SK-N-MC (cell line): ENCODE measurements around the gene TMEM126B.
"Not testable (repeated sequence)": the region's sequence is repeated elsewhere in the genome, so short reads cannot be mapped to it uniquely, and the experiment has no call there.

Source experiments
- DNase-seq: peaks from one replicate; pipeline ENCODE4 v3.0.0-alpha.2; 2011; ENCODE audit warnings: low read depth, low spot score
- H3K27ac ChIP-seq: fragments of 200-600 bp; sonication (generic); 2 replicates; pipeline ENCODE4 v1.5.1; 2016; ENCODE audit warnings: mixed run types
- H3K36me3 ChIP-seq: fragments of 200-600 bp; sonication (generic); 2 replicates; pipeline ENCODE4 v1.6.1; 2017; ENCODE audit warnings: antibody characterized with exemption, low read length, mixed read lengths; ENCODE audit not compliant: insufficient read depth
- H3K4me3 ChIP-seq: fragments of 200-600 bp; sonication (generic); 2 replicates; pipeline ENCODE4 v1.5.1; 2016
- H3K9ac ChIP-seq: fragments of 200-600 bp; sonication (generic); 2 replicates; pipeline ENCODE4 v1.8.0; 2017; ENCODE audit warnings: mixed run types, mixed read lengths; ENCODE audit not compliant: insufficient read length
- H3K9me3 ChIP-seq: fragments of 200-600 bp; sonication (generic); 2 replicates; pipeline ENCODE4 v1.6.1; 2017; ENCODE audit warnings: low read depth, mild to moderate bottlenecking, antibody characterized with exemption, low read length, moderate library complexity, mixed read lengths
- EZH2 ChIP-seq: fragments of 200-600 bp; sonication (generic); IDR thresholded peaks from one replicate; pipeline ENCODE4 v1.6.1; 2017; ENCODE audit warnings: antibody characterized with exemption
- FOXP2 ChIP-seq: optimal IDR thresholded peaks from 2 replicates; pipeline ENCODE3; 2011; ENCODE audit warnings: mild to moderate bottlenecking, moderate library complexity; ENCODE audit not compliant: insufficient read depth; ENCODE audit errors: extremely low read length, control extremely low read depth
- POLR2AphosphoS5 ChIP-seq: IDR thresholded peaks from 2 replicates; pipeline ENCODE4 v1.6.1; 2012; ENCODE audit warnings: mild to moderate bottlenecking, low read depth, low read length, borderline replicate concordance

TMEM126B gene

DNA sequence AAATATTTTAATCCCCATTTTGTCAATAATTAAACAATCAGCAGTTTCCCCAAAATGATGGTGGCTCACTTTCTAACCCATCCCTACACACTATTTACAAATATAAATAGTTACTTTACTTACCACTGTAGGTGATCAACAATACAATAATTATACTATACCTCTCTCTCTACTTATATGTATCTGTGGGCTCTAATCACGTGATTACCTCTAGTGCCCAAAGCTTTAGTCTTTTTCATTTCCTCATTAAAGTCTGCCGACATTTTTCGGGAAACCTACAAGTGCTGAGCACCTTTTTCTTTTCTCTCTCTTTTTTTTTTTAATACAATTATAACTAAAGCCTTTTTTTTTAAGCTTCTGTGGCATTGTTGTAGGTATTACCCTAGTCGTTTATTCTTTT is 25.2 kb upstream of the TMEM126B start:
- no peak for DNase-seq
- Histone ChIP-seq H3K9ac (no peak overlapping the region), H3K4me3 (no peak overlapping the region), H3K9me3 (no peaks in the 10 kb centered on the region), H3K27ac (no peak overlapping the region), H3K36me3 (no peaks in the 10 kb centered on the region)
- no peak for TF ChIP-seq EZH2
- no peak for TF ChIP-seq POLR2AphosphoS5
- no peak for TF ChIP-seq FOXP2

DNA sequence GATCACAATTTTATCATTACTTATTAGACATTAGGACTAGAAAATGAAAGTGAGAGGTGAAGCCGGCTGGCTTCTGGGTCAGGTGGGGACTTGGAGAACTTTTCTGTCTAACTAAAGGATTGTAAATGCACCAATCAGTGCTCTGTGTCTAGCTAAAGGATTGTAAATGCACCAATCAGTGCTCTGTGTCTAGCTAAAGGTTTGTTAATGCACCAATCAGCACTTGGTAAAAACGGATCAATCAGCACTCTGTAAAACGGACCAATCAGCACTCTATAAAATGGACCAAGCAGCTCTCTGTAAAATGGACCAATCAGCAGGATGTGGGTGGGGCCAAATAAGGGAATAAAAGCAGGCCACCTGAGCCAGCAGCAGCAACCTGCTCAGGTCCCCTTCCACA is 22.2 kb upstream of the TMEM126B start:
- not testable (repeated sequence) for H3K36me3 ChIP-seq, H3K9me3 ChIP-seq, H3K4me3 ChIP-seq, H3K9ac ChIP-seq, H3K27ac ChIP-seq, DNase-seq

DNA sequence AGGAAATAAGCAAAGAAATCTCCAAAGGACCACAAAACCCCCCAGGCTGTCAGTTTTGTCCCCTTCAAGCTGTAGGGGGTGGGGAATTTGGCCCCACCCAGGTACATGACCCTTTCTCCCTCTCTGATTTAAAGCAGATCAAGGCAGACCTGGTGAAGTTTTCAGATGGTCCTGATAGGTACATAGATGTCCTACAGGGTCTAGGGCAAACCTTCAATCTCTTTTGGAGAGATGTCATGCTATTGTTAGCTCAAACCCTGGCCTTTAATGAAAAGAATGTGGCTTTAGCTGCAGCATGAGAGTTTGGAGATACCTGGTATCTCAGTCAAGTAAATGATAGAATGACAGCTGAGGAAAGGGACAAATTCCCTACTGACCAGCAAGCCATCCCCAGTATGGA is 19.8 kb upstream of the TMEM126B start:
- not testable (repeated sequence) for DNase-seq, H3K36me3 ChIP-seq, H3K9ac ChIP-seq, H3K4me3 ChIP-seq, H3K27ac ChIP-seq, H3K9me3 ChIP-seq

DNA sequence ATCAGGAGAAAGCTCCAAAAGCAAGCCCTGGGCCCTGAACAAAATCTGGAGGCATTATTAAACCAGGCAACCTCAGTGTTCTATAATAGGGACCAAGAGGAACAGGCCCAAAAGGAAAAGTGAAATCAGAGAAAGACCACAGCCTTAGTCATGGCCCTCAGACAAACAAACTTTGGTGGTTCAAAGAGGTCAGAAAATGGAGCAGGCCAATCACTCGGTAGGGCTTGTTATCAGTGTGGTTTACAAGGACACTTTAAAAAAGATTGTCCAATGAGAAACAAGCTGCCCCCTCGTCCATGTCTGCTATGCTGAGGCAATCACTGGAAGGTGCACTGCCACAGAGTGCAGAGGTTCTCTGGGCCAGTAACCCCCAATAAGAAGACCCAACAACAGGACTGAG is 19.1 kb upstream of the TMEM126B start:
- not testable (repeated sequence) for H3K9ac ChIP-seq, H3K27ac ChIP-seq, DNase-seq, H3K4me3 ChIP-seq, H3K9me3 ChIP-seq, H3K36me3 ChIP-seq

DNA sequence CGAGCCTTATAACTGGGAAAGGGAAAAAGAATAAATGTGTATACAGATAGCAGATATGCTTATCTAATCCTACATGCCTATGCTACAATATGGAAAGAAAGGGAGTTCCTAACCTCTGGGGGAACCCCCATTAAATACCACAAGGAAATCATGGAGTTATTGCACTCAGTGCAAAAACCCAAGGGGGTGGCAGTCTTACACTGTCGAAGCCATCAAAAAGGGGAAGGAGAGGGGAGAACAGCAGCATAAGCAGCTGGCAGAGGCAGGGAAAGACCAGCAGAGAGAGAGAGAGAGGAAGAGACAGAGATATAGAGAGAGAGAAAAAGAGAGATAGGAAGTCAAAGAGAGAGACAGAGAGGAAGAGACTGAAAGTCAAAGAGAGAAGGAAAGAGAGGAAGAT is 16.8 kb upstream of the TMEM126B start:
- not testable (repeated sequence) for H3K4me3 ChIP-seq, H3K9me3 ChIP-seq, H3K9ac ChIP-seq, H3K27ac ChIP-seq, H3K36me3 ChIP-seq, DNase-seq

DNA sequence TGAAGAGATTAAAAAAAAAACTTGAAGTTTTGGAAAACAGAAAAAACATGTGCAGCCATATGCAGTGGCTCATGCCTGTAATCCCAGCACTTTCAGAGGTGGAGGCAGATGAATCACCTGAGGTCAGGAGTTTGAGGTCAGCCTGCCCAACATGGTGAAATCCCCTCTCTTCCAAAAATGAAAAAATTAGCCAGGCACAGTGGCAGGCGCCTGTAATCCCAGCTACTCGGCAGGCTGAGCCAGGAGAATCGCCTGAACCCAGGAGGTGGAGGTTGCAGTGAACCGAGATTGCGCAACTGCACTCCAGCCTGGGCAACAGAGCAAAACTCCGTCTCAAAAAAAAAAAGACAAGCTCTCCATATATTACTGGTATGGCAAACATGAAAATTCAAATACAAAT is 8.9 kb upstream of the TMEM126B start:
- no peaks in the 10 kb centered on the region for H3K36me3 ChIP-seq
- H3K27ac ChIP-seq, result no peak overlapping the region
- no peak overlapping the region for H3K4me3 ChIP-seq
- TF ChIP-seq FOXP2 (no peak), EZH2 (no peak), POLR2AphosphoS5 (no peak)
- no peak for DNase-seq
- no peaks in the 10 kb centered on the region for H3K9me3 ChIP-seq
- no peak overlapping the region for H3K9ac ChIP-seq

DNA sequence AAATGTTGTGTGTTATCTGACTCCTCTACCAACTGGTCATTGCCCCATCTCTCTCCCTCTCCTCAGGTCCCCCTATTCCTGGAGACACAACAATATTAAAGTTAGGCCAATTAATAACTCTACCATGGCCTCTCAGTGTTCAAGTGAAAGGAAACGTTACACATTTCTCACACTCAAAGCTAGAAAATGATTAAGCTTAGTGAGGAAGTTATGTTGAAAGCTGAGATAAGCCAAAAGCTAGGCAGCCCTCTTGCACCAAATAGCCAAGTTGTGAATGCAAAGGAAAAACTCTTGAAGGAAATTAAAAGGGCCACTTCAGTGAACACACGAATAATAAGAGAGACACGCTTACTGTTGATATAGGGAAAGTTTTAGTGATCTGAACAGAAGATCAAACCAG is 8.1 kb upstream of the TMEM126B start:
- no peak for DNase-seq
- Histone ChIP-seq H3K9me3 (no peaks in the 10 kb centered on the region), H3K36me3 (no peaks in the 10 kb centered on the region), H3K4me3 (no peak overlapping the region), H3K9ac (no peak overlapping the region), H3K27ac (no peak overlapping the region)
- TF ChIP-seq FOXP2 (no peak), POLR2AphosphoS5 (no peak), EZH2 (no peak)

DNA sequence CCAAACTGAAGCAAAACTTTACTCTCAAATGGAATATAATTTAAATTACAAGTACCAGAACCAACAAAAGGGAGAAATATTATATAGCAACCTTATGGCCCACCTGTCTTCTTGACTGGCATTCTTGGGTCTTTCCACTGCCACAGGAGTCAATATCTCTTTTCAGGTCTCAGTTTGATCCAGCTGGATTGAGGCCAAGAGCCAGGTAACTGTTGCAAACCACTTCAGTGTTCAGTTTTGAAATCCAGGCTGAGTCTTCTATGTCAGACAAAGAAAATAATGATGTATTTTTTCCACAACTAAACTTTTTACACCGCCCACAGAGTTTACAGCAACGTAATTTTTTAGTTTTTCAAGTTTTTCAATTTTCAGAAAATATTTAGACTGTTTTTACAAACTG is 1.9 kb upstream of the TMEM126B start:
- TF ChIP-seq FOXP2, result no peak
- no peak for DNase-seq
- no peak overlapping the region for H3K9ac ChIP-seq
- H3K4me3 ChIP-seq, result no peak overlapping the region
- no peak overlapping the region for H3K27ac ChIP-seq
- peaks cover 9% of the 10 kb centered on the region for H3K36me3 ChIP-seq
- H3K9me3 ChIP-seq, result no peaks in the 10 kb centered on the region

DNA sequence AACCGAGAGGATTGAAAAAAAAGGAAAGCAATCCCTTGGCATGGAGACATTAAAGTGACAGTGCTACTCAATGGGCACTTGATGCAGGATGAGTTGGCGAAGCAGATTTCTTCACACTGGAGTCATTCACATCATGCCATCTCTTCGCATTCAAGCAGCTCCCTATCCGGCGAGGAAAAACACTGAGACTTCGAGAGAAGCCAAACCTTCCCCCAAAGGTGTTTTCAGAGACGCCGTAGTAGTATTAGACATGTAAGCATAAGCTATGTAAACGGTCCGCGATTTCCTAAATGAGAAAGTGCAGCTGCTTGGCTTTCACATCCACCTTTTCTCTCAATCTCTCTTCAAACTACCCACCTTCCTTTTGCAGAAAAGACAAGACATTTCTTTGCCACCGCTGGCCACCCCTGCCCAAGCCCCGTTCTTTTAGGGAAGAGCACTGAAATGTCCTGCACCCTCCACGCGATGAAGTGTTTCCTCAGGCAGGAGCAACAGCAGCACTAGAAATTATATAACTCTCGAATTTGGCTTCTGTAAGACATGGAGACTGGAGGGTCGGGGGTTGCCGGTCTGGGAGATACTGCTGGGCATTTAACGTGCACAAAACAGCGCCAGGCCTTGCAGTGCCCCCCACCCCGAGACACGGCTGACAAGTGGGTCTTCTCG is 928 bp upstream of the TMEM126B start, which contains the start of gene DLG2:
DLG2 (minus strand) TSS at position 13 of the 666 bp plus-strand sequence.
- Histone ChIP-seq H3K27ac (no peak within 1 kb of the TSS), H3K9me3 (no peaks in the 10 kb centered on the region), H3K9ac (peak within 1 kb of the TSS; percentile 73), H3K36me3 (peaks cover 16% of the 10 kb centered on the region), H3K4me3 (peak within 1 kb of the TSS; percentile 99)
- no peak for DNase-seq
- TF ChIP-seq EZH2 (no peak), FOXP2 (no peak), POLR2AphosphoS5 (no peak)

DNA sequence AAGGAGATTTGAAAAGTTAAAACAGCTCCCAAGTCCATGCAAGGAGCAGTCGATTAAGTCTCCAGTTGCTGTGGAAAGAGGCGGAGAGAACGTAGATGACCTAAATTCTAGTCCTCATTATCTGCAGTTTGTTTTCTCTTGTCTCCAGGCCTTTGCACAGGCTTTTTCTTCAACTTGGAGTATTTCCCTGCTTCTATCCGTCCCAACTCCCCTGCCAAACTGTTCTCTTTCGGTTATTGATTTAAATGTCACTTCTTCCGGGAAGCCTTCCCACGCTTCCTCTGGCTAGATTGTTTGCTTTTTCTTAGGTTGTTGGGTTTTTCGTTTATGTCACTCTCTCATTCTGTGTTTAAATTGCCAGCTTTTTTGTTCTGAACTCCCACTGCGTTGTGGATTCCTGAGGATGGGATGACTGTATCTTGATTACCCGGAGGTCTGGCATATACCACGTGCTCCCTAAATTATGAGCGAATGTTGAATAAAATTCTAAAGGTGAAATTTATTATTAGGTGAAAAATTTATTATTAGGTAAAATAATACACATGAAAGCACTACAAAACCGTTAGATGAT is 463 bp downstream of the TMEM126B start:
- H3K9ac ChIP-seq, result peak overlapping the region; percentile 86
- no peak for DNase-seq
- TF ChIP-seq FOXP2 (no peak), POLR2AphosphoS5 (no peak), EZH2 (no peak)
- peak overlapping the region; percentile 99 for H3K4me3 ChIP-seq
- H3K36me3 ChIP-seq, result peaks cover 19% of the 10 kb centered on the region
- 0 out of 2 replicates have a peak overlapping the region, but pooled peaks have one; percentile 45 for H3K27ac ChIP-seq
- H3K9me3 ChIP-seq, result no peaks in the 10 kb centered on the region
